H1 (cell line): ENCODE data around the gene PRKCA. TPM values are rescaled to one million over a fixed set of nuclear protein-coding genes. Genes with fewer than 3 reads are reported as not detected.

Experiments
- CTCF ChIA-PET: fragments of 300-600 bp; sonication (Branson Sonifier 250); formaldehyde crosslinking; loops from one replicate; lab custom pipeline; 2021; ENCODE audit not compliant: partially characterized antibody; lab: Charles Lee
- POLR2A ChIA-PET: fragments of 300-600 bp; sonication (Branson Sonifier 250); formaldehyde crosslinking; loops from one replicate; lab custom pipeline; 2021; ENCODE audit warnings: inconsistent platforms; ENCODE audit not compliant: partially characterized antibody; lab: Charles Lee
- DNase-seq, 2 experiments: peaks; one replicate each; pipeline versions ENCODE4 v3.0.0 to v3.0.0-alpha.2; 2010 to 2022; ENCODE audit warnings: low spot score in 2 of 2, low read depth in 1 of 2, mixed read lengths in 1 of 2
- FAIRE-seq: peaks from 2 replicates; lab custom pipeline; 2011; peaks lifted over from hg19 to GRCh38; lab: Jason Lieb, UNC
- H2AFZ ChIP-seq: 2 replicates; pipeline ENCODE4 v1.8.1; 2012; ENCODE audit warnings: low read length, inconsistent platforms
- H2AK5ac ChIP-seq: 2 replicates; pipeline ENCODE4 v1.6.1; 2013; ENCODE audit warnings: low read depth, low read length
- H2BK120ac ChIP-seq: replicated peaks from 2 replicates; pipeline ENCODE3; 2013; ENCODE audit warnings: low read depth, low read length, inconsistent platforms
- H2BK12ac ChIP-seq: 2 replicates; pipeline ENCODE4 v1.6.1; 2013; ENCODE audit warnings: low read depth, low read length
- H2BK15ac ChIP-seq: 2 replicates; pipeline ENCODE4 v1.6.1; 2013; ENCODE audit warnings: low read length
- H2BK20ac ChIP-seq: 2 replicates; pipeline ENCODE4 v1.6.1; 2013; ENCODE audit warnings: low read length
- H2BK5ac ChIP-seq: 2 replicates; pipeline ENCODE4 v1.6.1; 2013; ENCODE audit warnings: low read depth, low read length
- H3K14ac ChIP-seq: 2 replicates; pipeline ENCODE4 v1.6.1; 2013; ENCODE audit warnings: inconsistent platforms; ENCODE audit not compliant: insufficient read length
- H3K18ac ChIP-seq: 2 replicates; pipeline ENCODE4 v1.6.1; 2013; ENCODE audit warnings: low read length; ENCODE audit errors: extremely low read depth
- H3K23ac ChIP-seq: 2 replicates; pipeline ENCODE4 v1.6.1; 2013; ENCODE audit warnings: inconsistent platforms; ENCODE audit not compliant: insufficient read length
- H3K23me2 ChIP-seq: 2 replicates; pipeline ENCODE4 v1.6.1; 2013; ENCODE audit warnings: low read depth, low read length
- H3K27ac ChIP-seq: 2 replicates; pipeline ENCODE4 v1.6.1; 2011; ENCODE audit warnings: low read depth, low read length, inconsistent platforms
- H3K27me3 ChIP-seq, 4 experiments: replicated peaks in 1 of 4; 1 replicate in 1 of 4; 2 replicates in 3 of 4; pipeline versions ENCODE4 v1.6.1 to v1.8.1; 2011 to 2013; ENCODE audit warnings: low read length in 3 of 4, mild to moderate bottlenecking in 3 of 4, inconsistent platforms in 2 of 4, mixed read lengths in 2 of 4, moderate library complexity in 1 of 4; ENCODE audit not compliant: control insufficient read depth in 3 of 4, insufficient read depth in 3 of 4; ENCODE audit errors: extremely low read depth in 1 of 4
- H3K36me3 ChIP-seq, 4 experiments: 2 replicates each; pipeline versions ENCODE4 v1.6.1 to v1.8.1; 2011 to 2013; ENCODE audit warnings: mild to moderate bottlenecking in 4 of 4, low read length in 3 of 4, moderate library complexity in 2 of 4, control low read depth in 1 of 4, inconsistent platforms in 1 of 4; ENCODE audit not compliant: insufficient read depth in 4 of 4, control insufficient read depth in 2 of 4
- H3K4ac ChIP-seq: replicated peaks from 2 replicates; pipeline ENCODE3; 2013; ENCODE audit warnings: low read length, low read depth, mixed read lengths, inconsistent platforms; ENCODE audit not compliant: insufficient read length
- H3K4me1 ChIP-seq, 4 experiments: replicated peaks in 1 of 4; 1 replicate in 1 of 4; 2 replicates in 3 of 4; pipeline versions ENCODE4 v1.6.1 to v1.8.1; 2011 to 2013; ENCODE audit warnings: low read length in 3 of 4, inconsistent platforms in 2 of 4, mixed read lengths in 1 of 4; ENCODE audit not compliant: insufficient read depth in 4 of 4, control insufficient read depth in 3 of 4
- H3K4me2 ChIP-seq, 2 experiments: 2 replicates each; pipeline versions ENCODE4 v1.6.1 to v1.8.1; 2011 to 2013; ENCODE audit warnings: low read depth in 2 of 2, low read length in 2 of 2, control low read depth in 1 of 2, inconsistent platforms in 1 of 2, mild to moderate bottlenecking in 1 of 2; ENCODE audit not compliant: insufficient read depth in 1 of 2
- H3K4me3 ChIP-seq, 4 experiments: fragments of 200-600, 300-600 bp in 1 of 4; sonication (generic), shearing (Covaris generic), sonication (Bioruptor Twin) in 1 of 4; 2 replicates each; pipeline versions ENCODE4 v1.5.1 to v1.8.1; 2011 to 2016; ENCODE audit warnings: low read length in 4 of 4, low read depth in 3 of 4, control low read depth in 2 of 4, inconsistent platforms in 2 of 4, mild to moderate bottlenecking in 2 of 4, mixed read lengths in 1 of 4, moderate library complexity in 1 of 4; ENCODE audit not compliant: insufficient read depth in 2 of 4; ENCODE audit errors: extremely low read depth in 1 of 4
- H3K56ac ChIP-seq: replicated peaks from 2 replicates; pipeline ENCODE3; 2013; ENCODE audit warnings: low read depth, mild to moderate bottlenecking, mixed read lengths, low read length, inconsistent platforms; ENCODE audit not compliant: insufficient read length
- H3K79me1 ChIP-seq: 2 replicates; pipeline ENCODE4 v1.6.1; 2013; ENCODE audit warnings: low read depth, low read length, control low read depth
- H3K79me2 ChIP-seq, 2 experiments: 2 replicates each; pipeline versions ENCODE4 v1.6.1 to v1.8.1; 2012 to 2013; ENCODE audit warnings: low read length in 2 of 2, mild to moderate bottlenecking in 2 of 2, inconsistent platforms in 1 of 2; ENCODE audit not compliant: insufficient read depth in 2 of 2, control insufficient read depth in 1 of 2
- H3K9ac ChIP-seq, 4 experiments: replicated peaks in 1 of 4; 1 replicate in 1 of 4; 2 replicates in 3 of 4; pipeline versions ENCODE4 v1.6.1 to v1.8.1; 2011 to 2013; ENCODE audit warnings: low read depth in 3 of 4, low read length in 3 of 4, control low read depth in 2 of 4, mild to moderate bottlenecking in 2 of 4, moderate library complexity in 2 of 4, inconsistent platforms in 1 of 4; ENCODE audit errors: extremely low read depth in 1 of 4
- H3K9me3 ChIP-seq, 2 experiments: 2 replicates each; pipeline versions ENCODE4 v1.6.1 to v1.8.1; 2012 to 2013; ENCODE audit warnings: mild to moderate bottlenecking in 2 of 2, moderate library complexity in 2 of 2, control low read depth in 1 of 2, inconsistent platforms in 1 of 2, low read depth in 1 of 2, low read length in 1 of 2, mixed read lengths in 1 of 2; ENCODE audit not compliant: insufficient read depth in 2 of 2
- H4K20me1 ChIP-seq, 2 experiments: replicated peaks in 1 of 2; 2 replicates each; pipeline versions ENCODE3 to v1.8.1; 2011 to 2013; ENCODE audit warnings: inconsistent platforms in 2 of 2, low read length in 2 of 2, mild to moderate bottlenecking in 1 of 2; ENCODE audit not compliant: insufficient read depth in 2 of 2, control insufficient read depth in 1 of 2
- H4K5ac ChIP-seq: 2 replicates; pipeline ENCODE4 v1.6.1; 2013; ENCODE audit warnings: low read length, low read depth, mixed read lengths, inconsistent platforms; ENCODE audit not compliant: insufficient read length
- H4K8ac ChIP-seq: 2 replicates; pipeline ENCODE4 v1.8.0; 2013; ENCODE audit warnings: mild to moderate bottlenecking, moderate library complexity, low read length, inconsistent platforms; ENCODE audit not compliant: insufficient read depth; ENCODE audit errors: extremely low read depth
- H4K91ac ChIP-seq: replicated peaks from 2 replicates; pipeline ENCODE3; 2013; ENCODE audit warnings: low read length, mixed read lengths, inconsistent platforms; ENCODE audit not compliant: insufficient read length
- ASH2L ChIP-seq: fragments of 200-600, 300-600 bp; sonication (generic); IDR thresholded peaks from one replicate; pipeline ENCODE4 v1.7.1; 2017; ENCODE audit warnings: low read length
- CTBP2 ChIP-seq: IDR thresholded peaks from 2 replicates; pipeline ENCODE4 v1.7.0; 2011; ENCODE audit warnings: borderline replicate concordance, mild to moderate bottlenecking, moderate library complexity, mixed read lengths, low read length; ENCODE audit not compliant: insufficient read depth, insufficient read length
- HDAC2 ChIP-seq, 2 experiments: fragments of 300-600 bp in 1 of 2; sonication (generic) in 1 of 2; IDR thresholded peaks; 2 replicates each; pipeline ENCODE4 v1.6.1; 2011 to 2012; ENCODE audit warnings: low read depth in 2 of 2, low read length in 2 of 2, mild to moderate bottlenecking in 2 of 2, moderate library complexity in 2 of 2, borderline replicate concordance in 1 of 2, inconsistent platforms in 1 of 2
- SIRT6 ChIP-seq: IDR thresholded peaks from one replicate; pipeline ENCODE4 v1.7.1; 2012; ENCODE audit warnings: low read length, inconsistent platforms
- WGBS, 2 experiments: shearing (Covaris generic) in 1 of 2; methylation state at CpG; one replicate each; pipeline versions ENCODE4 v1.1.6 to v1.1.7; 2013 to 2015; ENCODE audit warnings: low lambda C conversion rate in 2 of 2, mixed read lengths in 2 of 2, inconsistent platforms in 1 of 2, low coverage in 1 of 2, missing lambda C conversion rate in 1 of 2; ENCODE audit not compliant: insufficient replicate concordance in 2 of 2, insufficient coverage in 1 of 2, insufficient read length in 1 of 2; ENCODE audit errors: extremely low coverage in 1 of 2, missing lambda C conversion rate in 1 of 2; 5-methylcytosine and 5-hydroxymethylcytosine counted together
- polyA plus RNA-seq, 7 experiments: library from polyadenylated mRNA; depleted of rRNA in 3 of 7; stranded (reverse) in 5 of 7; unstranded in 2 of 7; fragments of >200 nt in 5 of 7; fragments of 200-250 nt in 2 of 7; gene quantifications; 1 replicate in 5 of 7; 2 replicates in 1 of 7; 4 replicates in 1 of 7; pipeline versions ENCODE4 v1.2.1 to v1.2.3, GENCODE V29; 2011 to 2013; ENCODE audit warnings: missing spikeins in 2 of 7, mixed read lengths in 2 of 7
- total RNA-seq: library from RNA; stranded (reverse); fragmentation: NEBNext Ultra II Directional; extraction: Animal tissue kit (Norgen Biotek cat#: 25700); gene quantifications from 2 replicates; pipeline ENCODE4 v1.2.1, GENCODE V29; 2021

Gene PRKCA
- total and polyA plus RNA-seq, 2 of the 8 experiments (the other 6 are each of a cell fraction or from before 2014, with no cell fraction given): 5.8 to 17.8 TPM

DNA sequence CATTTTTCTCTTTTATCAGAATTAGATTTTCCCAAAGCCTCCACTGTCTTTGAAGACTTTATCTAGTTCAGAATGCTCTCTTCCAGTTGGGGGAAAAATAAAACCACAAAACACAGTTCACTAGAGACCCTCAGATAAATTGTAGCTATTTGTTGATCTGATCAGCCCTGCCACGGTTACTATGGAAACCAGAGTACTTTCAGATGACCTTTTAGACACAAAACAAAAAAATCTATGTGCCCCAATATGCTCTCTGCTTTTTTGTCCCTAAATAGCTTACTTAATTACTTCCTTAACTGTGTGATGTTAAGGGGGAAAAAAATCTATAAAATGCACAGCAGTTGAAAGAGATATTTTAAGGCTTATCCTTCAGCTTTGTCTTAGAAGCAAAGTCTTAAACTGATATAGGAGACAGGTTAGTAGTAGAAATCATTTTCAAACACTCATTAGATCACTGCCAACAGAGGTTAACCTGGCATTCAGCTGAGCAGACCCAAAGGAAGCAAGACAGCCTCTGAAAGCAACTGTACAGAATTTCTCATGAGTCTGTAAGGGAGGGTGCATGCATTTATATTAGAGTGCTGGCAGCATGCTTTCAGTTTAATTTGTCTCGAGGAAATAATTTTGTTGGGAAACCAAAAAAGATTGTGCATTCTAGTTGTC is 402.6 kb downstream of the PRKCA start:
- Histone ChIP-seq H3K9me3 (no peaks in the 10 kb centered on the region), H4K91ac (no peak overlapping the region), H3K18ac (no peak overlapping the region), H2BK5ac (no peak overlapping the region), H2AK5ac (no peak overlapping the region), H4K20me1 (no peaks in the 10 kb centered on the region), H3K79me1 (no peaks in the 10 kb centered on the region), H3K4ac (no peak overlapping the region), H3K27me3 (no peaks in the 10 kb centered on the region), H2BK120ac (no peak overlapping the region), H3K23ac (no peak overlapping the region), H4K8ac (no peak overlapping the region), H2AFZ (no peak overlapping the region), H4K5ac (no peak overlapping the region), H3K4me1 (no peaks in the 10 kb centered on the region), H3K79me2 (no peaks in the 10 kb centered on the region), H3K27ac (no peak overlapping the region), H3K36me3 (no peaks in the 10 kb centered on the region), H2BK12ac (no peak overlapping the region), H3K14ac (no peak overlapping the region), H3K4me2 (no peak overlapping the region), H3K56ac (no peak overlapping the region), H3K23me2 (no peaks in the 10 kb centered on the region), H2BK15ac (no peak overlapping the region), H3K9ac (no peak overlapping the region), H3K4me3 (no peak overlapping the region), H2BK20ac (no peak overlapping the region)
- no peak for TF ChIP-seq SIRT6
- TF ChIP-seq HDAC2 (IDR thresholded peaks at IDR 0.05; ENCODE audit: borderline replicate concordance in 1 of 2, low read depth in 2 of 2, low read length in 2 of 2): no peak
- TF ChIP-seq CTBP2: no peak
- TF ChIP-seq ASH2L: no peak
- FAIRE-seq (no peak), DNase-seq (no peak)
- 84% methylated on average over 2 of the region's 2 CpGs; no CpG with 5 or more reads in 1 of the 2 experiments for WGBS, 2 experiments
- ChIA-PET CTCF (interaction anchor here (1.2 to 2.1 kb wide), 2 partner anchors 9 to 239 kb away, joined by 3 to 5 read pairs; no protein-coding TSS in a partner anchor), POLR2A (no interaction called here)
